Breast epithelium (tissue), 4 donors: ENCODE measurements around the gene HIVEP2. TPM values are rescaled to one million over a fixed set of nuclear protein-coding genes. Genes with fewer than 3 reads are reported as not detected.

Experiments used
- DNase-seq, 2 donors: peaks; one replicate each; pipeline ENCODE4 v3.0.0-alpha.2; 2019; ENCODE audit warnings: low spot score in 2 of 2
- H3K27ac ChIP-seq, 2 donors: fragments of 200-600 bp; sonication (generic) in 1 of 2; one replicate each; pipeline ENCODE4 v1.5.1; 2016 to 2019; ENCODE audit warnings: mild to moderate bottlenecking in 1 of 2
- H3K27me3 ChIP-seq, 2 donors: fragments of 200-600 bp; sonication (generic) in 1 of 2; one replicate each; pipeline versions ENCODE4 v1.5.1 to v1.6.0; 2017 to 2019; ENCODE audit warnings: control low read depth in 1 of 2, mild to moderate bottlenecking in 1 of 2
- H3K36me3 ChIP-seq: fragments of 200-600 bp; one replicate; pipeline ENCODE4 v1.5.1; 2019
- H3K4me1 ChIP-seq, 2 donors: fragments of 200-600 bp; sonication (generic); one replicate each; pipeline ENCODE4 v1.5.1; 2016 to 2019; ENCODE audit warnings: control low read depth in 1 of 2
- H3K4me3 ChIP-seq, 3 donors: fragments of 200-600 bp; sonication (generic); 1 replicate in 2 of 3; 2 replicates in 1 of 3; pipeline ENCODE4 v1.5.1; 2016 to 2019; ENCODE audit warnings: mild to moderate bottlenecking in 3 of 3, moderate library complexity in 2 of 3
- H3K9me3 ChIP-seq, 2 donors: fragments of 200-600 bp; sonication (generic) in 1 of 2; one replicate each; pipeline ENCODE4 v1.5.1; 2016 to 2019; ENCODE audit warnings: control low read depth in 1 of 2
- POLR2A ChIP-seq: fragments of 450-650 bp; IDR thresholded peaks from one replicate; pipeline ENCODE4 v1.6.1; 2016; ENCODE audit warnings: antibody characterized with exemption, mild to moderate bottlenecking, moderate library complexity
- POLR2AphosphoS5 ChIP-seq, 3 donors: sonication (generic); formaldehyde crosslinking; IDR thresholded peaks; one replicate each; pipeline ENCODE4 v1.6.1; 2017; ENCODE audit warnings: antibody characterized with exemption in 3 of 3
- intact Hi-C: fragments of 100-400 bp; cut with DNase I; formaldehyde crosslinking; loops from one replicate; pipeline ENCODE4 v1.15.1; 2023; ENCODE audit warnings: low total_unique reads
- total RNA-seq, 3 donors: library from RNA; depleted of rRNA; stranded (reverse); fragments of >200 nt; gene quantifications; one replicate each; pipeline ENCODE4 v1.1.0, GENCODE V29; 2016
- TF ChIP-seq, protein P1 (sequence below), 3 donors: fragments of 450-650 bp; IDR thresholded peaks; one replicate each; pipeline ENCODE4 v1.5.1; 2016 to 2017; ENCODE audit warnings: antibody characterized with exemption in 3 of 3, mild to moderate bottlenecking in 3 of 3, moderate library complexity in 3 of 3

HIVEP2 gene
- total RNA-seq, 3 donors from 2014 or later: 20.6 to 25.0 (median 23.9) TPM

DNA sequence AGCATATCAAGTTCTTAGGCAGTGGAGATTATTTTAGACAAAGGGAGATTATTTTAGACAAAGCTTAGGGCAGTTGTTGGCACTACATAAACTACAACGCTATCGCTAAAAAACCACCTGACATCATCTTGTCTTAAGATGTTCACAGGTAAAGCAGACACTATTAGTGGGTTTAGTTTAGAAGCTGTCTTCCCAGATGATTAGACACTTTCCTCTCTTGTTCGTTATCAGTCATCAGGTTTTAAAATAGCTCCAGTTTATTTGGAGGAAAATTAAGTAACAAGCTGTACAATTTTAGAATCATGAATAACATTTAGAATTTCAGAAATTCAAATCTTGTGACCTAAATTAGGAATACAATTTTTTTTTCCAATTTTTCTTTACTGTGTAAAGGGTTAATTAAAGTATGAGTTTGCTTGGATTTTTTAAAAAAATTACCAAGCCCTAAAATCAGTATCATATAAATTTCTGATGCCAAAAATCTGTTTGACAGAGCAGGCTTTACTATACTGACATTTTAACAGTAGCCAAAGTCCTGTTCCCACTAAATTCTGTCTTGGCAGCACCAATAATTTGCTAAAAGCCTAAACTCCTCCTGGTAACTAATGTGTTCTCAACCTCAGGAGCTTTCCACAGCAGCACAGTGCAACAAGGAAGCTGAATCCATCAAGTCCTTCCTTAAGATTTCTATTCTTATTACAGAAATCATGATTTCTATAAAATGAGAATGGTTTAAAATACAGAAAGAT is 109.0 kb downstream of the HIVEP2 start:
- Histone ChIP-seq H3K9me3 (no peaks in the 10 kb centered on the region), H3K4me3 (no peak overlapping the region), H3K4me1 (no peaks in the 10 kb centered on the region), H3K27ac (no peak overlapping the region), H3K27me3 (no peaks in the 10 kb centered on the region), H3K36me3 (no peaks in the 10 kb centered on the region)
- intact Hi-C loops: no loop called here
- no peak for DNase-seq
- TF ChIP-seq, protein P1, sequence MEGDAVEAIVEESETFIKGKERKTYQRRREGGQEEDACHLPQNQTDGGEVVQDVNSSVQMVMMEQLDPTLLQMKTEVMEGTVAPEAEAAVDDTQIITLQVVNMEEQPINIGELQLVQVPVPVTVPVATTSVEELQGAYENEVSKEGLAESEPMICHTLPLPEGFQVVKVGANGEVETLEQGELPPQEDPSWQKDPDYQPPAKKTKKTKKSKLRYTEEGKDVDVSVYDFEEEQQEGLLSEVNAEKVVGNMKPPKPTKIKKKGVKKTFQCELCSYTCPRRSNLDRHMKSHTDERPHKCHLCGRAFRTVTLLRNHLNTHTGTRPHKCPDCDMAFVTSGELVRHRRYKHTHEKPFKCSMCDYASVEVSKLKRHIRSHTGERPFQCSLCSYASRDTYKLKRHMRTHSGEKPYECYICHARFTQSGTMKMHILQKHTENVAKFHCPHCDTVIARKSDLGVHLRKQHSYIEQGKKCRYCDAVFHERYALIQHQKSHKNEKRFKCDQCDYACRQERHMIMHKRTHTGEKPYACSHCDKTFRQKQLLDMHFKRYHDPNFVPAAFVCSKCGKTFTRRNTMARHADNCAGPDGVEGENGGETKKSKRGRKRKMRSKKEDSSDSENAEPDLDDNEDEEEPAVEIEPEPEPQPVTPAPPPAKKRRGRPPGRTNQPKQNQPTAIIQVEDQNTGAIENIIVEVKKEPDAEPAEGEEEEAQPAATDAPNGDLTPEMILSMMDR (IDR thresholded peaks at IDR 0.05): no peak
- TF ChIP-seq POLR2A: no peak
- TF ChIP-seq POLR2AphosphoS5 (IDR thresholded peaks at IDR 0.05): no peak

DNA sequence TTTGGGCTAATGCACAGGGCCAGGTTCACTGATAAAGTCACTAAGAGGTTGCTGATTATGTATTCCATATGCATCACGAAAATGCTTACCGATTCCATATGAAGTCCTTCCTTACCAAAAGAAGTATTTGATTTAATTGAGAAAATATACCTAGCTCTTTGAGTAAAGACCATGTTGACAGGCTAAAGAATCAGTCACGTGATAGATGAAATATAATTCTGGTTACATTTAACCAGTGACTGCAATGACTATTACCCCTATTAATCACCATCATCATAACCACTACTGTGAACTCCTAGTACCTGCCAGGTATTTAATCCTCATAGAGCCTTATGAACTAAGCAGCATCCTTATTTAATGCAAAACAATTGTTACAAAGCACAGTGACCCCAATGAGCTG is 110.1 kb downstream of the HIVEP2 start:
- H3K27ac ChIP-seq: no peak overlapping the region
- intact Hi-C loops: no loop called here
- no peaks in the 10 kb centered on the region for H3K9me3 ChIP-seq
- TF ChIP-seq POLR2AphosphoS5 (IDR thresholded peaks at IDR 0.05) (no peak), POLR2A (no peak)
- TF ChIP-seq, protein P1 (IDR thresholded peaks at IDR 0.05): no peak
- H3K4me1 ChIP-seq: no peaks in the 10 kb centered on the region
- H3K36me3 ChIP-seq: no peaks in the 10 kb centered on the region
- H3K27me3 ChIP-seq: no peaks in the 10 kb centered on the region
- DNase-seq: no peak
- no peak overlapping the region for H3K4me3 ChIP-seq

DNA sequence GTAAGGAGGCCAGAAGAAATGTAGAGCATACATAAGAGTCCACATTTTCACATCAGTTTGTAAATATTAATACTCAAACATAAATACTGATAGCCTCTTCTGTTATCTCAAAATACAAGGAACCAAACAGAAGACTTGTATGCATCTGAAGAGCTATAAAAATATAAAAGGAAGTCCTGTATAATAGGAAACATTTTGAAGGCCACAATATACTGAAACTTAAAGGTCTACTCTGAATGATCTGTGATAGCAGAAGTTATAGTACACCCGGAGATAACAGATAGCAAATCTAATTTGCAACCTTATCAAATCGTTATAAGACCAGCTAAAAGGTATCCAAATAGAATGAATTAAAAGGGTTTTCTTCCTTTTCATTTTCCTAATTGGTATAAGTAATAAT is 111.2 kb downstream of the HIVEP2 start:
- H3K27me3 ChIP-seq: no peaks in the 10 kb centered on the region
- TF ChIP-seq POLR2A: no peak
- TF ChIP-seq POLR2AphosphoS5 (IDR thresholded peaks at IDR 0.05): no peak
- TF ChIP-seq, protein P1 (IDR thresholded peaks at IDR 0.05): no peak
- H3K4me3 ChIP-seq: no peak overlapping the region
- no peaks in the 10 kb centered on the region for H3K36me3 ChIP-seq
- H3K27ac ChIP-seq: no peak overlapping the region
- DNase-seq: no peak
- no peaks in the 10 kb centered on the region for H3K4me1 ChIP-seq
- no peaks in the 10 kb centered on the region for H3K9me3 ChIP-seq
- intact Hi-C loops: no loop called here

DNA sequence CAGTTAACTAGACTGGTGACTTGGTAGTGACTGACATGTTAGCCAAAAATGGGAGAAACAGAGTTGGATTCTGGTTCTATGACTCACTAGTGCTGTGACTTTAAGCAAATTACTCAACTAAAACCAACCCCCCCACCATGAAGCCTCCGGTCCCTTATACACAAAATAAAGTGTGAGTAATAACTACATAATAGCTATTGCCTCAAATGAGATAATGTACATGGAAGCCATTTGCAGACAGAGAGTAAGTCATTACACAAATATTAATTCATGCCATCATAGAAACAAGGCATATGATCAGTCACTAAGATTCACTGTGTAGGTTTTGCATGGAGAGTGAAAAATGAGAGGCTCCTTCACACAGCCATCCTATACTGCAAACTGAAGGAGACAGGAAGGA is 111.9 kb downstream of the HIVEP2 start:
- Histone ChIP-seq H3K27me3 (no peaks in the 10 kb centered on the region), H3K36me3 (no peaks in the 10 kb centered on the region), H3K9me3 (no peaks in the 10 kb centered on the region), H3K4me3 (no peak overlapping the region), H3K27ac (no peak overlapping the region), H3K4me1 (no peaks in the 10 kb centered on the region)
- no peak for TF ChIP-seq POLR2A
- TF ChIP-seq, protein P1 (IDR thresholded peaks at IDR 0.05): no peak
- TF ChIP-seq POLR2AphosphoS5 (IDR thresholded peaks at IDR 0.05): no peak
- DNase-seq: no peak
- intact Hi-C loops: no loop called here

DNA sequence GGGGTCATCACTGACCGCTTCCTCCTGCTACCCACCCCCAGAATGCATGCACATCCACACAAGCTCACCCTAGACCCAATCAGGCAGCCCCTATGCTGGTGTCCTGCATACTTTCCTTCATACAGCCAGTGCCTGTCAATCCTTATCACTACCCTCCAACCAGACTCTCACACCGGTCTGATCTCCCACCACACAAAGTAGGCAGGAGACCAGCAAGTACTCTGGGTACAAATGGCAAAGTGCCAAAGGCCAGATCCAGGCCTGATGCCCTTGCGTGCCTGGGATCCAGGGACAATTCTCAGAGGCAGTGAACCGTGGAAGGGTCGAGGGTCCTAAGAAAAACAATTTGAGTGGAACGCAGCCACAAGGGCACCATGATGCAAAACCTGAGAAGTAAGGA is 114.2 kb downstream of the HIVEP2 start:
- Histone ChIP-seq H3K27ac (no peak overlapping the region), H3K9me3 (no peaks in the 10 kb centered on the region)

More for the DNA sequence above, 114.2 kb downstream of the HIVEP2 start:
- no peaks in the 10 kb centered on the region for H3K36me3 ChIP-seq
- no peak for DNase-seq
- H3K27me3 ChIP-seq: no peaks in the 10 kb centered on the region
- intact Hi-C loops: no loop called here
- TF ChIP-seq POLR2AphosphoS5 (IDR thresholded peaks at IDR 0.05): no peak
- TF ChIP-seq, protein P1 (IDR thresholded peaks at IDR 0.05): no peak
- TF ChIP-seq POLR2A: no peak
- no peaks in the 10 kb centered on the region for H3K4me1 ChIP-seq
- no peak overlapping the region for H3K4me3 ChIP-seq
